HepG2 (cell line): ENCODE measurements around the gene TMEM253. TPM values are rescaled to one million over a fixed set of nuclear protein-coding genes. Genes with fewer than 3 reads are reported as not detected.
A peak's percentile ranks its signal among the peaks of the same experiment; 100 is the strongest.

Experiments used
- AHDC1 ChIP-seq: sonication (generic); formaldehyde crosslinking; IDR thresholded peaks from 2 replicates; pipeline ENCODE4 v1.5.1; 2020; ENCODE audit warnings: mild to moderate bottlenecking, missing genetic modification reagents, borderline replicate concordance
- GATAD1 ChIP-seq: IDR thresholded peaks from 2 replicates; pipeline ENCODE4 v1.6.1; 2016; ENCODE audit warnings: missing genetic modification reagents, missing compliant biosample characterization
- KLF6 ChIP-seq: IDR thresholded peaks from 2 replicates; pipeline ENCODE4 v1.8.0; 2016; ENCODE audit warnings: missing biosample characterization, missing genetic modification reagents
- KLF9 ChIP-seq: IDR thresholded peaks from 2 replicates; pipeline ENCODE4 v1.6.1; 2016; ENCODE audit warnings: low read depth
- MAFK ChIP-seq, 2 experiments: IDR thresholded peaks in 1 of 2; conservative IDR thresholded peaks in 1 of 2; 2 replicates each; pipeline ENCODE4 v1.6.1; 2011; ENCODE audit warnings: improper control_type of control experiment in 2 of 2, low read length in 2 of 2
- MAX ChIP-seq: IDR thresholded peaks from 2 replicates; pipeline ENCODE4 v1.6.1; 2012; ENCODE audit warnings: inconsistent platforms
- MTF2 ChIP-seq: sonication (generic); formaldehyde crosslinking; IDR thresholded peaks from 2 replicates; pipeline ENCODE4 v1.5.0; 2020; ENCODE audit warnings: missing genetic modification reagents, borderline replicate concordance
- PHF5A ChIP-seq: IDR thresholded peaks from one replicate; pipeline ENCODE4 v1.6.1; 2018; ENCODE audit warnings: low read depth, missing genetic modification reagents; ENCODE audit not compliant: unreplicated experiment
- POLR2A ChIP-seq, 2 experiments: IDR thresholded peaks; 2 replicates each; pipeline ENCODE4 v1.6.1; 2011; ENCODE audit warnings: low read depth in 2 of 2, low read length in 2 of 2, mild to moderate bottlenecking in 1 of 2, moderate library complexity in 1 of 2; ENCODE audit not compliant: insufficient read depth in 1 of 2
- RAD51 ChIP-seq: fragments of 450-650 bp; IDR thresholded peaks from 2 replicates; pipeline ENCODE4 v1.6.1; 2016; ENCODE audit warnings: borderline replicate concordance
- TCF7 ChIP-seq: sonication (generic); IDR thresholded peaks from 2 replicates; pipeline ENCODE4 v1.6.1; 2016; ENCODE audit warnings: antibody characterized with exemption, low read depth
- TEAD3 ChIP-seq: optimal IDR thresholded peaks from 2 replicates; pipeline ENCODE3; 2016; ENCODE audit warnings: borderline replicate concordance
- UBTF ChIP-seq: sonication (generic); formaldehyde crosslinking; IDR thresholded peaks from 2 replicates; pipeline ENCODE4 v1.4.0; 2020; ENCODE audit warnings: mild to moderate bottlenecking, missing genetic modification reagents
- ZC3H13 ChIP-seq: sonication (generic); formaldehyde crosslinking; IDR thresholded peaks from 2 replicates; pipeline ENCODE4 v1.8.1; 2023; ENCODE audit warnings: mild to moderate bottlenecking, missing genetic modification reagents, moderate library complexity
- ZKSCAN8 ChIP-seq: IDR thresholded peaks from 2 replicates; pipeline ENCODE4 v1.6.1; 2016; ENCODE audit warnings: borderline replicate concordance, missing genetic modification reagents, missing compliant biosample characterization
- ZNF160 ChIP-seq: sonication (generic); formaldehyde crosslinking; IDR thresholded peaks from 2 replicates; pipeline ENCODE4 v1.8.0; 2022; ENCODE audit warnings: mild to moderate bottlenecking, inconsistent platforms, missing genetic modification reagents
- ZNF326 ChIP-seq: sonication (generic); formaldehyde crosslinking; IDR thresholded peaks from 2 replicates; pipeline ENCODE4 v1.4.0; 2020; ENCODE audit warnings: missing genetic modification reagents, borderline replicate concordance
- ZNF770 ChIP-seq: sonication (generic); formaldehyde crosslinking; IDR thresholded peaks from 2 replicates; pipeline ENCODE4 v1.5.0; 2020; ENCODE audit warnings: mild to moderate bottlenecking, missing genetic modification reagents
- ZNF775 ChIP-seq: sonication (generic); formaldehyde crosslinking; IDR thresholded peaks from 2 replicates; pipeline ENCODE4 v1.4.0; 2020; ENCODE audit warnings: missing genetic modification reagents, mild to moderate bottlenecking, moderate library complexity, borderline replicate concordance
- polyA plus RNA-seq, 8 experiments: library from polyadenylated mRNA; depleted of rRNA in 3 of 8; stranded (reverse) in 7 of 8; unstranded in 1 of 8; fragments of >200 nt; fragmentation: Illumina TruSeq in 4 of 8; extraction: Trizol in 4 of 8; gene quantifications; 2 replicates each; pipeline versions ENCODE4 v1.2.1 to v1.2.3, GENCODE V29; 2011 to 2016; ENCODE audit warnings: low read depth in 4 of 8, missing spikeins in 1 of 8, mixed read lengths in 1 of 8; ENCODE audit not compliant: insufficient read depth in 1 of 8
- total RNA-seq, 5 experiments: library from RNA; depleted of rRNA; stranded (reverse); fragments of >200 nt; fragmentation: Illumina TruSeq; extraction: Trizol; gene quantifications; 2 replicates each; pipeline ENCODE4 v1.2.3, GENCODE V29; 2016; ENCODE audit warnings: low read depth in 1 of 5

The TMEM253 gene
- total and polyA plus RNA-seq, 2 of the 13 experiments (the other 11 are each of a cell fraction or from before 2014, with no cell fraction given), result 0.29 to 0.45 TPM

- TF ChIP-seq AHDC1 (CRISPR knock-in tag) (peak; percentile 84), PHF5A (CRISPR knock-in tag) (peak; percentile 65), MTF2 (CRISPR knock-in tag) (peak; percentile 96), RAD51 (no peak), ZKSCAN8 (CRISPR knock-in tag) (peak; percentile 61), ZC3H13 (CRISPR knock-in tag) (peak; percentile 96), KLF9 (CRISPR knock-in tag) (peak; percentile 63; the same call in 1 of the 2 replicates), MAFK (conservative IDR thresholded peaks at IDR 0.05 in 1 of 2, IDR thresholded peaks at IDR 0.05 in 1 of 2; ENCODE audit: low read length in 2 of 2) (peak in 1 of 2 experiments; percentile 3; a peak in 1 of 4 replicates), KLF6 (CRISPR knock-in tag) (peak; percentile 99), ZNF770 (CRISPR knock-in tag) (no peak; the same call in 1 of the 2 replicates), GATAD1 (CRISPR knock-in tag) (peak; percentile 84), TCF7 (peak; percentile 60; the same call in 1 of the 2 replicates), ZNF326 (no peak), TEAD3 (CRISPR knock-in tag) (peak; percentile 47), MAX (no peak), ZNF775 (peak; percentile 86; the same call in 1 of the 2 replicates), UBTF (CRISPR knock-in tag) (peak; percentile 98), ZNF160 (CRISPR knock-in tag) (peak; percentile 96), POLR2A (IDR thresholded peaks at IDR 0.05; ENCODE audit: insufficient read depth in 1 of 2, low read depth in 2 of 2, low read length in 2 of 2) (peak in 1 of 2 experiments; percentile 95; a peak in 2 of 4 replicates)
Measured at GRCh38 chr14:21103710-21104447, 3.0 kb downstream of the TMEM253 start (continued).
